Islet precursor cell (in vitro differentiated cells): Measurements from ENCODE around the gene RHBG.

ENCODE experiments used
- DNase-seq: peaks from one replicate; pipeline ENCODE4 v3.0.0-alpha.2; 2018

The RHBG gene

GRCh38 chr1:156428746-156429288 lies 59.8 kb downstream of the RHBG start:
- DNase-seq, result no peak

GRCh38 chr1:156429313-156430060 lies 60.5 kb downstream of the RHBG start:
- no peak for DNase-seq

GRCh38 chr1:156430303-156430702 lies 61.3 kb downstream of the RHBG start:
- no peak for DNase-seq

- DNase-seq, result no peak
Measured at GRCh38 chr1:156430866-156431265, 61.9 kb downstream of the RHBG start.

- no peak for DNase-seq
Measured at GRCh38 chr1:156431366-156431765, 62.4 kb downstream of the RHBG start.

GRCh38 chr1:156431769-156432668 lies 63.0 kb downstream of the RHBG start:
- no peak for DNase-seq

GRCh38 chr1:156432669-156433018 lies 63.6 kb downstream of the RHBG start:
- DNase-seq, result no peak

- no peak for DNase-seq
Measured at GRCh38 chr1:156433032-156433431, 64.0 kb downstream of the RHBG start.

GRCh38 chr1:156433602-156434001 lies 64.6 kb downstream of the RHBG start:
- DNase-seq, result no peak
